Stimulated activated CD8-positive, alpha-beta memory T cell treated with anti-CD3 and anti-CD28 coated beads, Interleukin-7, amount 100 ng/mL, for 48 hours (primary cell): ENCODE measurements around the gene TIRAP.

Experiments
- DNase-seq, 2 donors: peaks; one replicate each; pipeline ENCODE4 v3.0.0-alpha.2; 2020; ENCODE audit warnings: low read depth in 1 of 2; ENCODE audit errors: extremely low read depth in 1 of 2

Gene TIRAP

DNA sequence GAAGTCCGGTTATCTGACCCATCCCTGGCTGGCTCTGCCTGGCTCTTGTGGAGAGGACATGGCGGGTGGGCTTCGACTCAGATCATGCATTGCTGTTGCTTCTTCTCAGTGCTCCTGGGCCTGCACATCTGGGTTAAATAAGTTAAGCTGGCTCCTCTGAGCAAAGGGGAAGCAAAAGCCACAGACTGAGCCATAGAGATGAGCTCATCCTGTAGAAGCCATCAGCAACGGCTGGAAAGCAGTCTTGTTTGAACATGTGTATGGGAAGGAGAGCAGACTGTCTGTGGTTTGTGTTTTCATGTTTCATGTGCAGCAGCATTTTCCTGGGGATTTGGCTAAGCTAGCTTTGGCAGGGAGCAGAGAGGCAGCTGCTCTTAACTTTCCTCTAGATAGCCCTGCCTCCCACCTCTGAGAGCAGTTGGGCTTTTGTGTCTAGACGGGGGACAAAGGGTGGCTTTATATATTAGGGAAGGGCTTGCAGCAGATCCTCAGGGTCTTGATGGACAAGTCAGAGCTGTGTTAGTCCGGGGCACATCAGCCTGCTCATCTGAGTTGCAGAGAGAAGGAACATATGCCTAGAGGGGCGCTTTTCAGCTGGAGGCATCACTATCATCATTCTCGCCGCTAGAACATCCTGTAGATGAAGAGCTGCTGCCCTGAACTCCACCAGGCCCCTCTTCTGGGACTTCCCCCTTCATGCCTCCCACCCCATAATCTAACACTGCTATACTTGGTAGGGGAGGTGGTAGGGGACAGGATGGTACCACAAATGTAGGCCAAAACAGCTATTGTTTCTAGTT lies 35.9 kb downstream of the TIRAP start:
- DNase-seq = peak in 1 of 2 donors; percentile 33

DNA sequence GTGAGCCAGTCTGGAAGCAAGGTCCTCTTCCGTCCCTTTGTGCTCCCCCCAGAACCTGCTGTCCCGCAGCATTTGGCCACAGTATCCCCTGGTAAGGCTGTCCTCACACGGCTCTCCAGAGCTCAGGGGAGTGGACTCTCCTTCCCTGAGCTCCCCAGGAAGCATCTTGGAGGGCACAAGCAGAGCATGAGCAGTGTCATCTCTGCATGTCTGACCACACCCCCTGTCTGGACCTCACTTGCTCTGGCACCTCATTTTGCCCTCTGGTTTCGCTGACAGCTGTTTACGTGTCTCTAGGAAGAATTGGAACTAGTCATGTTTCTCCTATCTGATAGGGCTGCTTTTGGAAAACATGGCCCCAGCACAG lies 36.5 kb downstream of the TIRAP start:
- no peak for DNase-seq

DNA sequence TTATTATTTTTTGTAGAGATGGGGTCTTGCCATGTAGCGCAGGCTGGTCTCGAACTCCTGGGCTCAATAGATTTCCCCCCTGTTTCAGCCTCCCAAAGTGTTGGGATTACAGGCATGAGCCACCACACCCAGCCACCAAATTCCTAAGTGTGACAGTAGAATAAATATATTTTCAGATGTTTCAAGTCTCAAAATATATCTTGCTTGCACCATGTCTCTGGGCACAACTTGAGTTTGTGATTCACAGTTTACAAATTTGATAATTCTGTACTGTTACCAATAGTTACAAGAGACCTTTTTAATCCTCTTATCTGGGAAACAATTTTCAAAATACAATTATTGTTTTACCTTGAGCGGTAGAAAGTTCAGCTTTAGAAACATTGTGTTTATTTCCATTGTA lies 40.1 kb downstream of the TIRAP start:
- no peak for DNase-seq

DNA sequence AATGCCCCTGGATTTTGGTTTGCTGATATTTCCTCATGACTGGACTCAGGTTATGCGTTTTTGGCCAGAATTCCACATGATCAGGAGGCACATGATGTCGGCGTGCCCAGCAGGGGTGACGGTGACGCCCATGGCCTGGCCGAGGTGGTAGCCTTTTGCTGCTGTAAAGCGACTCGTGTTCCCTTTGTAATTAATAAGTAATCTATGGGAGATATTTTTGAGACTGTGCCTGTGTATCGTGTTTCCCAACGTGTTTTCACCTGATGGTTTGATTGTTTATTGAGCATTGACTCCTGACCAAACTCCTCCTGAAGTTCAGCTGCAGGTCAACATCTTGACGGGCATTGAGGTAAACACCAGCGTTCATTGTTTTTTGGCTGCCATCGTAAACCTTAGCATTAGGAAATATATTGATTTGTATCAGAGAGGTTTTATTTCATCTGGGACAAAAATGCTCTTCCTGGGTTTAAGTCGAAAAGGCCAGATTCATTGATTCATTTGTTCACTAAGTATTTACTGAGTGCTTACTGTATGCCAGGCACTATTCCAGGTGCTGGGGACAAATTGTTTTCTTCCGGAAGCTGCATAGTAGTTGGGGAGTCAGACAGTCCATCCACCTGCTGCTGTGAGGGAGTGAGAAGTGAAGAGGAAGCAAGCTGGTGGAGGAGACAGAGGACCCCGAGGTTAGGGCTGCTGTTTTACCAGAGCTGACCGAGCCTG lies 44.5 kb downstream of the TIRAP start:
- no peak for DNase-seq

- no peak for DNase-seq
Measured at GRCh38 chr11:126328001-126328390, 45.1 kb downstream of the TIRAP start.

DNA sequence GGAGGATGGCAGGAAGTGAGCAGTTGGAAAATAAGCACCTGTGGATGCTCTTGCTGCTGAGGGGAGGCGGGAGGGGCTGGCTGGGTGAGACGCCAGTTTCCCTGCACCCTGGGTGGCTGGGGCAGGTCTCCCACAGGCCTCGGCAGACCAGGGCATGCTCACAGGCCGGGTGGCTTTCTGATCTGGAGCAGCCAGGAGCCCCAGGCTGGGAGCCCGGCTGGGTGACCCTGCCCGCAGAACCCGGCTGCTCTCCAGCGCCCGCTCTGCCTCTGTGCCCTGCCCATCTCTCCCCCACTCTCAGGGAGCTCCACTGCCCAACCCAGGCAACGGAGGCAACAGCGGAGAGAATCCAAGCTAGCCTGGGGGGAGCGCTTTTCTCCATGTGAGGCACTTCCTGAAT lies 45.6 kb downstream of the TIRAP start:
- DNase-seq = no peak

DNA sequence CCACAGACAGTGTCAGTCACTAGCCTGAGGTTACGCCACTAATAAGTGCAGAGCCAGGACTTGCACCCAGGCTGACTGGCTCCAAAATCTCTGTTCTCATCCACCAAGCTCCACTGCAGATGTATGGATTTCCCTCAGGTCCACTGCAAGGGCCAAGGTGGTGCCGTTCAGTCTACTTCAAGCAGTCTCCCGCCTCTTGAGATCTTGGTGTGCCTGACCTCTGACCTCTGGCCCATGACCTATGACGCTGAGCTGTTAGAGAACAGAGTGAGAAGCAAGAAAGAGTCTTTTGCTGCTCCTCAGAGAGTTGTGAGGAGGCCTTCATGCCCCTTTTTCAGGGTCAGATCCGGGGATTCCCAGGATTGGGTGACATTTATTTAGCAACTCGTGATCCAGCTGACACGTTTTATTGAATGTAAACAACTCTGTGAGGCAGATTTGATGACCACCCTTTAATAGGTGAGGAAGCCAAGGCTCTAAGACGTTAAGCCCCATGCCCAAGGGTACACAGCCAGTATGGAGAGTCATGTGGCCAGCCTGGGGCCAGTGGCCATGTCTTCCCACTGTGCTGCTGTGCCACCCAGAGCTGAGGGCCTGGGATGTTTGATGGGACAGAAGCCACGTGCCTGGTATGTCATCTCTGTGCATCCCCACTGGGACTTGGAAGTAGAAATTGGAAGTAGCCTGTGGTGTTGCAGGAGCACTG lies 46.2 kb downstream of the TIRAP start:
- DNase-seq = no peak

- DNase-seq = peak in 1 of 2 donors; percentile 38
Measured at GRCh38 chr11:126329644-126330211, 46.8 kb downstream of the TIRAP start.

GRCh38 chr11:126331286-126331685 lies 48.4 kb downstream of the TIRAP start:
- no peak for DNase-seq

DNA sequence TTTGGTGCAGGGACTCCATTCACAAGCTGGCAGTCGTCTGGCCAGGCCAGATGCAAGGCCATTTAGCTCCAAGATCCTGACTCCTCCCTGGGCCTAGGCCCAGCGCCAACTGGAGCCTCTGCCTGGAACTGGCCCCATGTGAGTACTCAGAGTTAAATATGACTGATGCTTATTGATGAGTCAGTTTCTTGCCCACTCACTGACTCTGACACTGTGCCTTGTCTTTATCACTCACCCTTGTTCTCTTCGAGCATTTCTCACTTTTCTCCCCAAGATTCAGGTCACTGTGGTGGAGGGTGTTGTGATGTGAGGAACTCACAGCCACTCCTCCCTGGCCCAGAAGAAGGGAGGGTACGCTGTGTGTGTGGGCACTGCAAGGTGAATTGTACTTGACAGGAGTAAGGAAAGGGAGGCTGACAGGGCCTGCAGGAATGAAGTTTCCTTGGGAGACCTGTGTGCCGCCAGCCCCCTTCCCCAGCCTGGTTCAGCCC lies 49.4 kb downstream of the TIRAP start:
- DNase-seq = peak in 1 of 2 donors; percentile 39

DNA sequence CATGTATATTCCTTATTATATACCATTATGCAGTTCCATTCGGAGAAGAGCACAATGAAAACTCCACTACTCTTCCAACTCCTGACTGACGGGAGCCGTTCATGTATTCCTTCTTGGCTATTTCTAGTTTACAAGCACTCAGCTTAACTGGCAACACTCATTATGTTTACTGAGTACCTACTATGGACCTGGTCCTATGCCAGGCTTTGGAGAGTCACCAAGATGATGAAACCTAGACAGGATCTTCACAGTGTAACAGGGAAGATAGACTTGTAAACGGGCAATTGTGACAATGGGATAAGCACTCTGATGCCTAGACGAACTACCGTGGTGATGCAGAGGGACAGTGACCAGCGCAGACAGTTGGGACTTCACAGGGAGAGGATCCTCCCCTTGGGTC lies 50.2 kb downstream of the TIRAP start:
- DNase-seq = no peak

DNA sequence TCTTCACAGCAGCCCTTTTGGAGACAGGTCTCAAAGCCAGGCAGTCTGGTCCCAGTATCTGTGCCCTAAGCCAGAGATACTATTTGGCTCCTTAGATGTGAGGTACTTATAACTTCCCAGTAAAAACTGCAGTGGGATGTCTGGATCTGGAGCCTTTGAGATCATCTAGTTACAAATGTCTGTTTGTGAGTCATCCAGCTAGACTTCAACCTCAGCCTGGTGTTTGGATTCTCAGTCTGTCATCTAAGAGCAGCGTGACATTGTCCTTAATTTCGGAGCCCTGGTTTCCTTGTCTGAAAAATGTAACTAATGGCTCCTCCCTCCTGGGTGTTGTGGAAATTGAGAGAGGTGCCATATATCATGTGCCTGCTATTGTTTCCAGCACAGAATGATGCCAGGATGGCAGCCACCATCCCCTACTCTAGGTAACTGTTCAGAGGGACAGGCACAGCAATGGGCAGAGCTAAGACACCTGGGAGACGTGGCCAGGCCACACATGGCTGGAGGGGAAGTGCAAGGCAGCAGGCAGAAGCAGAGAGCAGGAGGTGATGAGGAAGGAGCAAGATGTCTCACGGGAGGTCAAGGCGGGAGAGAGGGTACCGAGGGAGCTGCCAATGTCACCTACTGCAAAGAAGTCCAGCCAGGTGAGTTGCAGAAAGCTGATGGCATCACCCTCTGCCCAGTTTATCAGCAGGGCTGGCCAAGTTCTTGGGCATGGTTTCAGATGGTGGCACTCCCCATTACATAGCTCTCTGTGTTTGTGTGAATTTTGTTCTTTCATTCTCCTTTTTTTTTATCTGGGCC lies 52.0 kb downstream of the TIRAP start:
- no peak for DNase-seq

DNA sequence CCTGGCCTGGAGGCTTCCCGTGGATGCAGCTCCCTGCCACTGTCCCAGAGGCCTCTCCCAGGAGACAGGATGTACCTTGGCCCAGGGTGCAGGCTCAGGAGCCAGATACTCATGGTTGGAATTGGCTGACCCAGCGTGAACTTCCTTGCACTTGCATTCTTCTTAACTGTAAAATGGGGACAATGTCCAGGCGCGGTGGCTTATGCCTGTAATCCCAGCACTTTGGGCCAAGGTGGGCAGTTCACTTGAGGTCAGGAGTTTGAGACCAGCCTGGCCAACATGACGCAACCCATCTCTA lies 52.5 kb downstream of the TIRAP start:
- no peak for DNase-seq

DNA sequence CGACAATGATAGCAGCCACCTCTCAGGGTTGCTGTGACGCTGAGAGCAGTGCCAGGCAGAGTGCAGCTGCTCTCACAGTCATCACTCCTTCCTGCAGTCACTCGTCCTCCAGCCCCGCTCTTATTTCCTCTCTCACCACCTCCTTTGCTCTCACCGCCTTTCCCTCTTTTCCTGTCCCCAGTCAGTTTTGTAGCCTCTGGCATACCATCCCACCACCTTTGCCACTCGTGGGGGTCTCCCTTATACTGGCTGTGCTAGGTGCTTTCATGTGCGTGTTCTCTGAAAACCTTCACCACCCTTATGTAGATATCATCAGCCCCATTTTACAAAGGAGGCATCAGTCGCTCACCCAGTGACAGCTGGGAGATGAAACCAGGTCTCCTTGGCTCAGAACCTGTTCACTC lies 53.2 kb downstream of the TIRAP start:
- no peak for DNase-seq

GRCh38 chr11:126336671-126337101 lies 53.8 kb downstream of the TIRAP start:
- no peak for DNase-seq

- no peak for DNase-seq
Measured at GRCh38 chr11:126337126-126337473, 54.2 kb downstream of the TIRAP start.

DNA sequence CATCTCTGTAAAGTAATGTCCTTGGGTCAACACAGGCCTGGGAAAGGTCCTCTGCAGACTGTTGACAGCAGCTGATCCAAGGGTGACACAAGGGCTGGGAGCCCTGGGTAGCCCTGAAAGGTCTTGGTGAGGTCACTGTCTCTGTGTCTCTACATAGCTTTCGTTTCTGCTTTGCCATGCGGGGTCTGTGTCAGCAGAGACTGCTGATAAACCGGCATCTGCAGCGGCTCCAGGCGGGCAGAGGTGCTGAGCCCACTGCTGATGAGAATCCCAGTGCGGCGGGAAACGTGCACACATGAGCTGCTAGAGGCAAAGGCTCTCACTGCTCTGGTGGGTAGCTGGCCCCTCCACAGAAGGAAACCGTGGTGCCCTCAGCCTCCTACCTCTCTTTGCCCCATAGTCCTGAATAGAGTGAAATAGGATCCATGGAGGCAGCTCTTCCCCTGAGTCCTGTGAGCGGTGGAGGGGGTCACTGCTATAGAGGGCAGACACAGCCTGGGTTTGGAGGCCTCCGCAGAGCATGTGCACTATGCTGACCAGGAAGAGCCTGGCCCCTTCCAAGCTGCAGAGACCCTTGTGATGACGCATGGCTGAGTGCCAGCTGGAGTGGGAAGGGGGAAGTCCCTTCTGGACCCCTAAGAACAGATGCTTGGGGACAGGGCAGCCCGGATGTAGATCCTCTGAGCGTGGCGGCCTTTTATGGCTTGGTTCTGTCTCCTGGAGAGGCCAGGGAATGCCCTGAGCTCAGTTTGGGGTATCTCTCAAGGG lies 54.8 kb downstream of the TIRAP start:
- no peak for DNase-seq

- no peak for DNase-seq
Measured at GRCh38 chr11:126338346-126339055, 55.6 kb downstream of the TIRAP start.

DNA sequence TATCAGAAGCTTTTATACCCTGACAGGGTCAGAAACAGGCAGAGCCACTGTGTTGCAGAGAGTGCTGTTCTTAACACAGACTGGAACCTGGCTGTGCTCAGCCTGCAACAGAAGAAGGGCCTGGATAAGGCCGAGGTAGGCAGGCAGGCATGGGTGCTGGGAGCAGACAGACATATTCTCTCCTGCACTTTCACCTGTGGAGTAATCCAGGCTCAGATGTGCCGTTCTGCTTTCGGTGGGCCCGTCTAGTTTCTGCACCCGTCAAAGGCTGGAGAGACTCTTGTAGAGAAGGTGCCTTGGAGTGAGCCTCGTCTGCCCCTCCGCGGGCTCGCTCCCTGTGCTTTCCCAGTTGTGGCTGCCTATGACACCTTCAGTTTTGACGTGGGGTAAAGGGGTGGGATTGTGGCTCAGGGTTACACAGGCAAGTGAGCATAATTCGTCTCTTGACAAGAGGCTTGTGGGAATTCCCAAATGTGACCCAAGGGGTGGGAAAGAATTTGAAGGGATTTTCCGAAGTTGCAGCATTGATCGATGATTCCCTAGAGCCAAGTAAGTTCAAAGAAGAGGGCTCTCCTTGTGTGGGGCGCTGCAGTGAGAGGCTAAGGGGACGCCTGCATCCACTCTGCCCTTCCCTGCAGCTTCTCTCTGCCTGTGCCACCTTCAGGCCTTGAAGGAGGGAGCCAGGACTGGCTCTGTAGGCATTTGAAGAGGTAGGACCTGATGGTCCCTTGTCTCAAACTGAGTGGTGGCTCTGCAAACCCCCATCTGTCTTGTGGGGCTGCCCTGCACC lies 56.4 kb downstream of the TIRAP start:
- DNase-seq = no peak
